GM11168 (cell line): ENCODE results near the gene CDH4.

Source experiments
- in situ Hi-C: fragments of 300-500 bp; cut with MboI; formaldehyde crosslinking; loops from one replicate; pipeline ENCODE4 v1.12.0; 2022; ENCODE audit warnings: low sequenced_read_pairs; ENCODE audit not compliant: unreplicated experiment

The CDH4 gene

GRCh38 chr20:61251529-61252393, at the start of gene CDH4:
Gene CDH4 (plus strand): TSS chr20:61252261.
- in situ Hi-C loops = no loop called here

DNA sequence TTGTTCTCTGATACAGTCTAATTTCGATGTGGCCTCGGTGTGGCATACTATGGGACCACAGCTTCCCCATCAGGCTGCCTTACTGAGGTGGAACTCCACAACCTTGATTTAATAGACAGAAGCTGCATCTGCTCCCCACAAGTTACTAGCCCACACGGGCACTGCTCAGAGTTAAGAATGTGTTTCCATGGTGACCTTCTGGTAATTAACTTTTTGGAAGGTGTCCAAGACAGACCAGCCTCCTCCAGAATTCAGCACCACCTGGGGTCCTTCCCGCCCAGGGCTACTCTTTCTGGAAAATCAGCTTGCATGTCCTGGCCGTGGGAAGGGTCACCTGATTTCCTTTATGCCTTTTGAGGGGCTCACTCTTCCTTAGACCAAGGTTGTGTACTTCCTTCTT, 48.7 kb upstream of the CDH4 start:
- in situ Hi-C loops = no loop called here

DNA sequence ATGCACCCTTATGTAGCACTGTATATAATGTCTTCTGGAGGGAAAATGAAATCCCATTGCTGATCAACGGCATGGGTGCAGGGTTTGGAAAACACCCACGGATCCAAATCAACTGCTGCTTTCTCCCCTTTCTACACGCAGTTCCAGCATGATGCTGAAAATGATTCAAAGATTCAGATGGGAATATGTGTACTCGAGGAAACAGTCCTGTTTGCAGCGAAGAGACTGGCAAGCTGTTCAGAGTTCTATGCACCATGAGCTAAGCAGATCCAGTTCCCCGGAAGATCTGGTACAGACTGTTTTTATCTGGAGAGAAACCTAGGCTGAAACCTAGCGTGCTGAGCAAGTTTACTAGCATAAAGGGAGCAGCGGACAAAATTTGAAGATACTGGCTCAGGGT, 47.9 kb upstream of the CDH4 start:
- in situ Hi-C loops = no loop called here

DNA sequence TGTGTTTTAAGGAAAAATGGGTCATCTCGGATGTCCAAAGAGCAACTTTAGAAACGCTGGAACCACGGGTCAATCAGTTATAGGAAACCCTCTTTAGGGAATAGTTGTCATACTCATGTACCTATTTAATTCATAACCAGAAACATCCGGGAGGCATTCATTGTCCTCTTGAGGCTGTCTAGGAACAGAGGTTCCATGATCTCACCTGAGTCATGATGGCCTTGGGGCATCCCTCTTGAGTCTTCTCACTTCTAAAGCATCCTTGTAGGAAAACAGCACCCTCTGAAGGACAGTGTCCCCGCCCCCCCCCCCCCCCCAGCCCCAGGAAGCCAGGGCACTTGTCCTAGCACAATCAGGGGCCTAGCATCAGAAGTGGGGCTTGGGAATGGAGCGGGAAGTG, 46.3 kb upstream of the CDH4 start:
- in situ Hi-C loops = no loop called here

GRCh38 chr20:61210862-61211261, 41.2 kb upstream of the CDH4 start:
- in situ Hi-C loops = no loop called here

DNA sequence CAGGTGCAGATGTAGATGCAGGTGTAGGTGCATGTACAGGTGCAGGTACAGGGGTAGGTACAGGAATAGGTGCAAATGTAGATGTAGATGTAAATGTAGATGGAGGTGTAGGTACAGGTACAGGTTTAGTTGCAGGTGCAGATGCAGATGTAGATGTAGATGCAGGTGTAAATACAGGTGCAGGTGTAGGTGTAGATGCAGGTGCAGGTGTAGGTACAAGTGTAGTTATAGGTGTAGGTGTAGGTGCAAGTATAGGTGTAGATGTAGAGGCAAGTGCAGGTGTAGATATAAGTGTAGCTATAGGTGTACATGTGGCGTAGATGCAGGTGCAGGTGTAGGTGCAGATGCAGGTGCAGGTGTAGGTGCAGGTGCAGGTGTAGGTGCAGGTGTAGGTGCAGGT, 34.2 kb upstream of the CDH4 start:
- in situ Hi-C loops = no loop called here

- in situ Hi-C loops = no loop called here
These were observed 33.0 kb upstream of the CDH4 start for GRCh38 chr20:61219021-61219431.

DNA sequence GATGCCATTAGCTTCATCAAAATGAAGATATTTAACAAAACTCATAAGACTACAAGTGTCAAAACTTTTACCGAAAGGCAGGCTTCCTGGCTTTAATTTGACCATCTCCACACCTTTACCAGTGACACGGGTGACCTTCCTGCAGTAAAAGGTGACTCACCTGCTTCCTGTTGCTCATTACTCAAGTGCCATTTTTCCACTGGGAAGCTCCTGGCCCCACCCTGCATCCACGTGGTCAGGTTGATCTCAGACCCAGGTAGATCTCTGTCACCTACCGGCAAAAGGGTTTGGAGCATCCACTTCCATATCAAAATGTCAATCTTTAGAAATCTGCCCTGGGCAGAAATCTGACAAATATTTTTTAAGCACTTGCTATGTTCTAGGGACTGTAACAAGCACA, 31.9 kb upstream of the CDH4 start:
- in situ Hi-C loops = no loop called here

DNA sequence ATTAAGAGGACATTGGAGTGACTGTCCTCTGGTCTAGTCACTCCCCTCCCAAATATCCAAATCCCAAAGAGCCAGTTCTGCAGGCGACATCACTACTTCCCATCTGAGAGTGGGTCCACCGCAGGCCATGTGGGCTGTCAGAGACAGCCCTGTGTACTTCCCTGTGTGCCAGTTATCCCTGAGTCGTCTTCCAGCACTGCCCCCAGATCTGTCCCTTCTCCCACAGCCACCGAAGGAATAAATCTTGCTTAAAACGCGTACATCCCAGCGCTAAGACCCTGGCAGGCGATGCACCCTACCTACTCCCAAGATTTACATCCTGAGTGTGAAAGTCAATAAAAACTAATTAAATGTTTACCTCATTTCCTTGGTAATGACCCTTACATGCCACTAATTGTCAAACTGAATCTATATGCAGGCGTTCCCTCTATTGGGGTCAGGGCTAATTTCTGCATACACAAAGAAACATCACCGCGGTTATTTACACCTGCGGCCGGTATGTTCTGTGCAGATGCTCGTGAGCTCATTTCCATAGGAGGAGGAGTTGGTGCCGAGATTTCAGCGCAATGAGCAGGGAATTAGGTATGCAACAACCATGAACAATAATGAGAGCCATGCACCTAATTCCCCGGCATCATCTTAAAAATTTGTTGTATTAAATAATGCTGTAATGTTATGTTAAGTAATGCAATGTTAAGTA, 31.3 kb upstream of the CDH4 start:
- in situ Hi-C loops = no loop called here

GRCh38 chr20:61222699-61223098, 29.4 kb upstream of the CDH4 start:
- in situ Hi-C loops = no loop called here

GRCh38 chr20:61223121-61223520, 28.9 kb upstream of the CDH4 start:
- in situ Hi-C loops = no loop called here

- in situ Hi-C loops = no loop called here
These were observed 21.9 kb upstream of the CDH4 start for GRCh38 chr20:61230166-61230565.

DNA sequence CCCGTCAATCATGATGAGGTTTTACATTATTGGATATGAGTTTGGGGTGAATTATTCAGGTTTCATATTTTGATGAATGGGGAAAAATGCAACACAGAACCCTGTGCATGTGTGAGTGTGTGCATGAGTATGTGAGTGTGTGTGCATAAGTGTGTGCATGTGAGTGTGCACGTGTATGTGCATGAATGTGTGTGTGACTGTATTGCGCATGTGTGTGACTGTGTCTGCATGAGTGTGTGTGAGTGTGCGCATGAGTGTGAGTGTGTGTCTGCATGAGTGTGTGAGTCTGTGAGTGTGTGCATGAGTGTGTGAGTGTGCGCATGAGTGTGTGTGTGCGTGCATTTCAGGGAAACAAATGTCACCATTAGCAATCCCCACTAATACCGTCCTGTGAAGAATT, 18.5 kb upstream of the CDH4 start:
- in situ Hi-C loops = no loop called here

GRCh38 chr20:61234224-61234890, 17.7 kb upstream of the CDH4 start:
- in situ Hi-C loops = no loop called here

- in situ Hi-C loops = no loop called here
These were observed 15.3 kb upstream of the CDH4 start for GRCh38 chr20:61236713-61237112.

GRCh38 chr20:61238813-61239212, 13.2 kb upstream of the CDH4 start:
- in situ Hi-C loops = no loop called here

- in situ Hi-C loops = no loop called here
These were observed 11.2 kb upstream of the CDH4 start for GRCh38 chr20:61240814-61241213.

DNA sequence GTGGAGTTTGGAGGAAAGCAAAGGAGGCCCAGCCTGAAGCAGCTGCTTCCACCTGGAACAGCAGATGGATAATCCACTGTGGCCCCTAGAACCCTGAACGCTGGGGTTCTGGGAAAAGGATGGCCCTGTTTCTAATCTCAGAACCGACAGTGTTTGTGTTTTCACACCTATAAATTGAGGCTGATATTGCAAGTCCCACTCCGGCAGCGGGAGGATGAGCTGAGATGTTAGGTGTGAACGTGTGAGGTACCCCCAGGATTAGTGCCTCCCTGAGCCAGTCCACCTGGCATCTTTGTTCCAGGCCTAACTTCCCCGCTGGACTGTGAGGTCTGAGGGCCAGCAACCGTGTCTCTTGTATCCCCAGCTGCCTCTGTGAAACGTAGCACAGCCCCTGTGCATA, 7.8 kb upstream of the CDH4 start:
- in situ Hi-C loops = no loop called here

DNA sequence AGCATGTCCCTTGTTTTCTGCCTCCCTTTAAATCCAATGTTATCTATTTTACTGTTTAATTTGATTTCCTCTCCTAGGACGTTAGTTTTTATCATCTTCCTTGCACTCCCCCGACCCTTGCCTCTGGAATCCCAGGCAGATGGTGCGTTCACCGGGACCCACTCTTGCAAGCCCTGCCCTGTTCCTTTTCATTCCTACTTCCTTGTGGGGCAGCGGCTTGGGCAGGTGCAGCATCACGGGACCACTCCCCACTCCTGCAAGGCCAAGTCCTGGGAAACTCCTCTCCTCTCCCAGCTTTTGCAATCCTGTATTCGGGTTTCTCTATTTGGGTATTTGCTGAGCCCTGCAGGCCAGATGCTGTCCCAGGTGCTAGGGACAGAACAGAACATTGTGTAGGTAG, 5.8 kb upstream of the CDH4 start:
- in situ Hi-C loops = no loop called here

- in situ Hi-C loops = no loop called here
These were observed 2.4 kb upstream of the CDH4 start for GRCh38 chr20:61249626-61250025.

DNA sequence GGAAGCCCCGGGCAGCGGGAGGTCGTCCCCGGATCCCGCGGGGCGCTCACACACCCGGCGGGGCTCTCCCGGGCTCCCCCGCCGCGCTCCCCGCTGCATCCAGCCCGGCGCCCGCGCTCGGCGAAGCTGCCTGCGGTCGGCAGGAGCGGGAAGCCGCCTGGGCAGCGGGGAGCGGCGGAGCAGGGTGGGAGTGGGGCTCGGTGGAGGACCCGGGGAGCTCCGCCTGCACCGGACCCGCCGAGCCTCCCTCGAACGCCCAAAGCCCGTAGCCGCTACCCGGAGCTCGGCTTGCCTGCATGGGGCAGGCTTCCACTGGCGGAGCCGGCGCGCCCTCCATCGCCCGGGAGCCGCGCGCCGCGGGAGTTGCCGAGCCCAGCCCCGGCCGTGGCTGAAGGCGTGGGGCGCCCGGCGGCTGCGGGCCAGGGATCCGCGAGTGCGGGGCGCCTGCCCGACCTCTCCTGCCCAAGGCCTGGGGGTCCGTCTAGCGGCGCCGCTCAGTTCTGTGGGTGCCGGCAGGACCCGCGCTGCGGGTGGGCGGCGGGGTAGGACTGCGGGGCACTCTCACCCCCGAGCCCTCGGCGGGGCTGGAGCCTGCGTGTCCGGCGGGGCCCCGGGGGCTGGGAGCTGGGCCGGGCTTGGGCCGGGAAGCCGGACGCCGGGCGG, 671 bp downstream of the CDH4 start:
- in situ Hi-C loops = no loop called here
